GM10847 (cell line): ENCODE results near the gene CACNG1.

ENCODE experiments used
- POLR2A ChIP-seq: IDR thresholded peaks from 2 replicates; pipeline ENCODE4 v1.6.1; 2011; ENCODE audit not compliant: insufficient read length; ENCODE audit errors: extremely low read depth

CACNG1 gene

GRCh38 chr17:67055041-67055443 lies 10.7 kb downstream of the CACNG1 start:
- no peak for TF ChIP-seq POLR2A

- TF ChIP-seq POLR2A, result no peak
Observed at GRCh38 chr17:67055811-67056745, 11.7 kb downstream of the CACNG1 start.

- TF ChIP-seq POLR2A, result no peak
Observed at GRCh38 chr17:67056746-67057490, 12.6 kb downstream of the CACNG1 start.

GRCh38 chr17:67058036-67058435 lies 13.7 kb downstream of the CACNG1 start:
- TF ChIP-seq POLR2A, result no peak

GRCh38 chr17:67059372-67059771 lies 15.0 kb downstream of the CACNG1 start:
- no peak for TF ChIP-seq POLR2A

GRCh38 chr17:67063141-67063540 lies 18.8 kb downstream of the CACNG1 start:
- TF ChIP-seq POLR2A, result no peak

GRCh38 chr17:67066717-67067116 lies 22.4 kb downstream of the CACNG1 start:
- no peak for TF ChIP-seq POLR2A

GRCh38 chr17:67067571-67068482 lies 23.5 kb downstream of the CACNG1 start:
- TF ChIP-seq POLR2A, result no peak

GRCh38 chr17:67068999-67069398 lies 24.6 kb downstream of the CACNG1 start:
- TF ChIP-seq POLR2A, result no peak

GRCh38 chr17:67069603-67070136 lies 25.3 kb downstream of the CACNG1 start:
- no peak for TF ChIP-seq POLR2A

- no peak for TF ChIP-seq POLR2A
Observed at GRCh38 chr17:67071595-67071994, 27.2 kb downstream of the CACNG1 start.

- TF ChIP-seq POLR2A, result no peak
Observed at GRCh38 chr17:67072885-67073284, 28.5 kb downstream of the CACNG1 start.

GRCh38 chr17:67074781-67075180 lies 30.4 kb downstream of the CACNG1 start:
- no peak for TF ChIP-seq POLR2A

GRCh38 chr17:67076290-67076689 lies 31.9 kb downstream of the CACNG1 start:
- no peak for TF ChIP-seq POLR2A

- no peak for TF ChIP-seq POLR2A
Observed at GRCh38 chr17:67078292-67078691, 33.9 kb downstream of the CACNG1 start.
